ENCODE data around the gene UTP18.

UTP18 gene

DNA sequence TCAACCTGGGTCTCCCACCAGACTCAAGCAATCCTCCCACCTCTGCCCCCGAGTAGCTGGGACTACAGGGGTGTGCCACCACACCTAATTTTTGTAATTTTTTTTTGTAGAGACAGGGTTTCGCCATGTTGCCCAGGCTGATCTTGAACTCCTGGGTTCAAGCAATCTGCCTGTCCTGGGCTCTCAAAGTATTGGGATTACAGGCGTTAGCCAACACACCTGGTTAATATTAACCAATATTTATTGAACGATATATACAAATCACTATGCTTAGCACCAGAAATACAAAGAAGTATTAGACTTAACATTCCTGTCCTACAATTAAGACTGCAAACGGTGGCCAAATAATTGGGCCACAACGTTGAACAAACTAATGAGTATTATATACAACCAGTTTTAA lies 4.7 kb upstream of the UTP18 start:
- TF ChIP-seq, protein P1, sequence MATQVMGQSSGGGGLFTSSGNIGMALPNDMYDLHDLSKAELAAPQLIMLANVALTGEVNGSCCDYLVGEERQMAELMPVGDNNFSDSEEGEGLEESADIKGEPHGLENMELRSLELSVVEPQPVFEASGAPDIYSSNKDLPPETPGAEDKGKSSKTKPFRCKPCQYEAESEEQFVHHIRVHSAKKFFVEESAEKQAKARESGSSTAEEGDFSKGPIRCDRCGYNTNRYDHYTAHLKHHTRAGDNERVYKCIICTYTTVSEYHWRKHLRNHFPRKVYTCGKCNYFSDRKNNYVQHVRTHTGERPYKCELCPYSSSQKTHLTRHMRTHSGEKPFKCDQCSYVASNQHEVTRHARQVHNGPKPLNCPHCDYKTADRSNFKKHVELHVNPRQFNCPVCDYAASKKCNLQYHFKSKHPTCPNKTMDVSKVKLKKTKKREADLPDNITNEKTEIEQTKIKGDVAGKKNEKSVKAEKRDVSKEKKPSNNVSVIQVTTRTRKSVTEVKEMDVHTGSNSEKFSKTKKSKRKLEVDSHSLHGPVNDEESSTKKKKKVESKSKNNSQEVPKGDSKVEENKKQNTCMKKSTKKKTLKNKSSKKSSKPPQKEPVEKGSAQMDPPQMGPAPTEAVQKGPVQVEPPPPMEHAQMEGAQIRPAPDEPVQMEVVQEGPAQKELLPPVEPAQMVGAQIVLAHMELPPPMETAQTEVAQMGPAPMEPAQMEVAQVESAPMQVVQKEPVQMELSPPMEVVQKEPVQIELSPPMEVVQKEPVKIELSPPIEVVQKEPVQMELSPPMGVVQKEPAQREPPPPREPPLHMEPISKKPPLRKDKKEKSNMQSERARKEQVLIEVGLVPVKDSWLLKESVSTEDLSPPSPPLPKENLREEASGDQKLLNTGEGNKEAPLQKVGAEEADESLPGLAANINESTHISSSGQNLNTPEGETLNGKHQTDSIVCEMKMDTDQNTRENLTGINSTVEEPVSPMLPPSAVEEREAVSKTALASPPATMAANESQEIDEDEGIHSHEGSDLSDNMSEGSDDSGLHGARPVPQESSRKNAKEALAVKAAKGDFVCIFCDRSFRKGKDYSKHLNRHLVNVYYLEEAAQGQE (IDR thresholded peaks at IDR 0.05; ENCODE audit: low read depth) = no peak
- TF ChIP-seq CEBPB (IDR thresholded peaks at IDR 0.05) = no peak
- TF ChIP-seq EGR1 (IDR thresholded peaks at IDR 0.05) = no peak
- TF ChIP-seq, protein P2, sequence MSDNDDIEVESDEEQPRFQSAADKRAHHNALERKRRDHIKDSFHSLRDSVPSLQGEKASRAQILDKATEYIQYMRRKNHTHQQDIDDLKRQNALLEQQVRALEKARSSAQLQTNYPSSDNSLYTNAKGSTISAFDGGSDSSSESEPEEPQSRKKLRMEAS (IDR thresholded peaks at IDR 0.05) = no peak
- TF ChIP-seq YY1 (IDR thresholded peaks at IDR 0.05; ENCODE audit: low read depth) = no peak
- TF ChIP-seq, protein P3, sequence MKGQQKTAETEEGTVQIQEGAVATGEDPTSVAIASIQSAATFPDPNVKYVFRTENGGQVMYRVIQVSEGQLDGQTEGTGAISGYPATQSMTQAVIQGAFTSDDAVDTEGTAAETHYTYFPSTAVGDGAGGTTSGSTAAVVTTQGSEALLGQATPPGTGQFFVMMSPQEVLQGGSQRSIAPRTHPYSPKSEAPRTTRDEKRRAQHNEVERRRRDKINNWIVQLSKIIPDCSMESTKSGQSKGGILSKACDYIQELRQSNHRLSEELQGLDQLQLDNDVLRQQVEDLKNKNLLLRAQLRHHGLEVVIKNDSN (IDR thresholded peaks at IDR 0.05) = no peak
- no peak for TF ChIP-seq RAD21 (IDR thresholded peaks at IDR 0.05; ENCODE audit: low read depth)
- TF ChIP-seq FOXM1 (IDR thresholded peaks at IDR 0.05; ENCODE audit: borderline replicate concordance, low read depth) = no peak
- TF ChIP-seq EP300 (IDR thresholded peaks at IDR 0.05; ENCODE audit: borderline replicate concordance) = no peak
- TF ChIP-seq TCF12 (IDR thresholded peaks at IDR 0.05; ENCODE audit: low read depth) = no peak
- no peak for TF ChIP-seq CREB1 (IDR thresholded peaks at IDR 0.05; ENCODE audit: low read depth)
- no peak for TF ChIP-seq ZBTB7A (IDR thresholded peaks at IDR 0.05; ENCODE audit: low read depth)

DNA sequence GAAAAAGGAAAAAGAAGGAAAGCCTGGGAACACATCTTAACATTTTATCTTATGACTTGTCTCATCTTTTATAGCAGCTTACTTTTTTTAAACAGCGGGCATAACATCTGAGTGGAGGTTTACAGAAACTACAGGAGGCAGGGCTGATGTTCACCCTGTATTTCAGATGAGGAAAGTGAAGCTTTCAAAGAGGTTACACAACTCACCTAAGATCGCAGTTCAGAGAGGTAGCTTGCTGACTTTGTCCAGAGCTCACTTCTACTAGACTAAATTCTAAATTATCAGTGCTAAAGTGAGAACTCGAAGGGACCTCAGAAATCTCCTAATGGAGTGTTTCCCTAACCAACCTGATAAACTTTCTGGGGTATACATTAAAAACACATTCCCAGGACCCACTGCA lies 4.2 kb upstream of the UTP18 start:
- no peak for TF ChIP-seq FOXM1 (IDR thresholded peaks at IDR 0.05; ENCODE audit: borderline replicate concordance, low read depth)
- TF ChIP-seq, protein P2 (IDR thresholded peaks at IDR 0.05) = no peak
- no peak for TF ChIP-seq TEAD4 (IDR thresholded peaks at IDR 0.05)
- TF ChIP-seq YY1 (IDR thresholded peaks at IDR 0.05; ENCODE audit: low read depth) = no peak
- no peak for TF ChIP-seq CEBPB (IDR thresholded peaks at IDR 0.05)
- TF ChIP-seq, protein P1 (IDR thresholded peaks at IDR 0.05; ENCODE audit: low read depth) = no peak
- TF ChIP-seq EGR1 (IDR thresholded peaks at IDR 0.05) = no peak
- no peak for TF ChIP-seq EP300 (IDR thresholded peaks at IDR 0.05; ENCODE audit: borderline replicate concordance)
- TF ChIP-seq RAD21 (IDR thresholded peaks at IDR 0.05; ENCODE audit: low read depth) = no peak
- TF ChIP-seq CREB1 (IDR thresholded peaks at IDR 0.05; ENCODE audit: low read depth) = no peak
- TF ChIP-seq TAF1 (IDR thresholded peaks at IDR 0.05; ENCODE audit: low read depth) = no peak
- TF ChIP-seq ZBTB7A (IDR thresholded peaks at IDR 0.05; ENCODE audit: low read depth) = no peak

DNA sequence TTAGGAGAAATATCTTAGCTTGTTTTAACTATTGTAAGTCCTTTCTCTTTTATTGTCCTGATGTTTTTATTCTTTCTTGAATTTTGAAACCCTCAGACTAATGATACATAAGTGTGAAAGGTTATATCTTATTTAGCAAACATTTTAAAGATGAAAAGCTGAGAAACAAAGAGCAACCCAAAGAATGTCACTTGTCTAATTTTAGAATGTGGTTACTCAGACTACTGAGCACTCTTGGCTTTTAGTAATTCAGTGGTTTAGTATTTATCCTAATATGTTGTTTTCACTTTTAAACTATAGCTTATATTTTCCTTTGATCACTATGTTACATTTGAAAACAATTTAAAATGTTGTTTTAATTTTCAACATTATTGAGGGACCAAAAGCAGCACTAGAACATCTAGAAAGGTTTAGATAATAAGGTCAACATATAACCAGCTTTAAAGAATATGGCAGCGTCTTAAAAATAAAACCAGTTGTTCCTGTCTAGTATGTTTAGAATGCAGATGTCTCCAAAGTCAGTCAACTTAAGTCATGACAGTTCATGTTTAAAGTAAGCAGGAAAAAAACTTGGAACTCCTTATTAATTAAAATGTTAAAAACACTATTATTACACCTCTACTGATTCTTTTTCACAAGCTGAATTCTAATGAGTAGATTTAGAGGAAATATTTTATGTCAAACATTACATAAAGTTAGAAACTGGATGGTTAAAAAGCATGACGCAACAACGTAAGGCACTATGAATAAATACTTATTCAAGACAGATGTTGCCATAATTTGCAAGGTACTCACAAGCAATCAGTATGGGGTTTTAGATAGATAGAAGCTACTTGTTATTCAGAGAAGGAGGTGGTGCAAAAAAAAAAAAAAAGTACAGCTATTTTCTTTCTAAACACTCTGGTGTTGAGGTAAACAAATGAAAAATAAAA lies 2.9 kb upstream of the UTP18 start:
- TF ChIP-seq FOXM1 (IDR thresholded peaks at IDR 0.05; ENCODE audit: borderline replicate concordance, low read depth) (no peak), CEBPB (IDR thresholded peaks at IDR 0.05) (no peak), NFIC (IDR thresholded peaks at IDR 0.05) (no peak), EP300 (IDR thresholded peaks at IDR 0.05; ENCODE audit: borderline replicate concordance) (no peak), CREB1 (IDR thresholded peaks at IDR 0.05; ENCODE audit: low read depth) (no peak), EGR1 (IDR thresholded peaks at IDR 0.05) (no peak), TEAD4 (IDR thresholded peaks at IDR 0.05) (no peak), YY1 (IDR thresholded peaks at IDR 0.05; ENCODE audit: low read depth) (no peak)
- TF ChIP-seq, protein P2 (IDR thresholded peaks at IDR 0.05) = no peak
- TF ChIP-seq, protein P1 (IDR thresholded peaks at IDR 0.05; ENCODE audit: low read depth) = no peak
- TF ChIP-seq, protein P3 (IDR thresholded peaks at IDR 0.05) = no peak
